Hepatocyte (in vitro differentiated cells): ENCODE measurements around the gene LSS.

Source experiments
- CTCF ChIP-seq: fragments of 200-600 bp; sonication (generic); IDR thresholded peaks from 2 replicates; pipeline ENCODE4 v1.5.1; 2016; ENCODE audit warnings: antibody characterized with exemption, mild to moderate bottlenecking; ENCODE audit not compliant: poor library complexity
- EZH2 ChIP-seq: fragments of 200-600 bp; sonication (generic); IDR thresholded peaks from 2 replicates; pipeline ENCODE4 v1.6.1; 2016; ENCODE audit warnings: antibody characterized with exemption, mild to moderate bottlenecking, borderline replicate concordance
- EZH2phosphoT487 ChIP-seq: fragments of 200-600 bp; sonication (generic); IDR thresholded peaks from one replicate; pipeline ENCODE4 v1.6.1; 2018; ENCODE audit warnings: antibody characterized with exemption, mild to moderate bottlenecking, low read depth, moderate library complexity; ENCODE audit not compliant: unreplicated experiment, severe bottlenecking

- no peak for TF ChIP-seq EZH2
- TF ChIP-seq CTCF = no peak
- TF ChIP-seq EZH2phosphoT487 = no peak
Observed at GRCh38 chr21:46159390-46159789, 69.2 kb downstream of the LSS start.
